Measurements from ENCODE around the gene ODF2.

GRCh38 chr9:128532581-128532980, 76.8 kb downstream of the ODF2 start:
- no peak for TF ChIP-seq CTCF (IDR thresholded peaks at IDR 0.05)
- TF ChIP-seq POLR2A (IDR thresholded peaks at IDR 0.05) = no peak
- no peak for TF ChIP-seq POLR2AphosphoS5 (IDR thresholded peaks at IDR 0.05)
